Glomerular endothelial cell (primary cell): Measurements from ENCODE around the gene PSAPL1. TPM values are rescaled to one million over a fixed set of nuclear protein-coding genes. Genes with fewer than 3 reads are reported as not detected.

Experiments used
- DNase-seq: peaks from one replicate; pipeline ENCODE4 v3.0.0-alpha.2; 2011; ENCODE audit warnings: low read depth, low spot score; ENCODE audit errors: extremely low read depth
- total RNA-seq: library from RNA; depleted of rRNA; stranded (reverse); fragments of >200 nt; gene quantifications from 2 replicates; pipeline ENCODE4 v1.2.3, GENCODE V29; 2015

The PSAPL1 gene
- total RNA-seq, 1 donor from 2014 or later = not detected

GRCh38 chr4:7432531-7433375 lies 2.0 kb downstream of the PSAPL1 start:
- no peak for DNase-seq

DNA sequence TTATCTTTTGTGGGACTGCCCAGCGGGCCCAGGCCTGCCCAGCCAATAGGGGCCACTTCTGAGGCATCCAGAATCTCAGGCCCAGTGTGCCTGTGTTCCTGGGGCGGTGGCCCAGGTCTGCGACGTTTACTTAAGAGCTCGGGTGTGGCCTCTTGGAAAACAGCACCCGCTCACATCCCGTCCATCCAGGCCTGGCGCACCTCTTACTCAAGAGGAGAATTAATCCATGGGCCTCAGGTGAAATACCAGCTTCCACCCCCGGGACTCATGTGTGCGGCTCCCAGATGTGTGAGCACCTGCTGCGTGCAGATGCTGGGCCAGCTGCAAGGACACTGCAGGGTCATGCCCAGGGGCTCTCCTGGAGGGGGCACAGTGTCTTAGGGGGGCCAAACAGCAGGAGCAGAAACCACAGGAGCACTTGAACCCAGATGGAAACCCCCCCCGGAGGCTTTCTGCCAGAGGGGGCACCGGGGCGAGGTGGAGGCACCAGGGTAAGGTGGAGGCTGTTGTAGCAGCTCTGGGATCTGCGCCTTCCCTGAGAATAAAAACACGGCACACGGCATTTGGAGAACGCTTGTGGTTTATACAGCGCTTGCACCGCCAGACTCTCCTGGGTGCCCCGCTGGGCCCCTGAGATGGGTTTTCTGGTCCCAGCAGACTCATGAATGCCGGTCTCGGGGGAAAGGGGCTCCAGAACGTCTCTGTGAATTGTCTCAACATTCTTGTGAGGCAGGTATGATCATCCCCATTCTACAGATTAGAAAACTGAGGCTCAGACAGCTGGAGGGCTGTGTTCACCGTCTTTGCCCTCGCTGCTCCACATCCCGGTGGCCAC lies 2.8 kb downstream of the PSAPL1 start:
- DNase-seq = no peak

DNA sequence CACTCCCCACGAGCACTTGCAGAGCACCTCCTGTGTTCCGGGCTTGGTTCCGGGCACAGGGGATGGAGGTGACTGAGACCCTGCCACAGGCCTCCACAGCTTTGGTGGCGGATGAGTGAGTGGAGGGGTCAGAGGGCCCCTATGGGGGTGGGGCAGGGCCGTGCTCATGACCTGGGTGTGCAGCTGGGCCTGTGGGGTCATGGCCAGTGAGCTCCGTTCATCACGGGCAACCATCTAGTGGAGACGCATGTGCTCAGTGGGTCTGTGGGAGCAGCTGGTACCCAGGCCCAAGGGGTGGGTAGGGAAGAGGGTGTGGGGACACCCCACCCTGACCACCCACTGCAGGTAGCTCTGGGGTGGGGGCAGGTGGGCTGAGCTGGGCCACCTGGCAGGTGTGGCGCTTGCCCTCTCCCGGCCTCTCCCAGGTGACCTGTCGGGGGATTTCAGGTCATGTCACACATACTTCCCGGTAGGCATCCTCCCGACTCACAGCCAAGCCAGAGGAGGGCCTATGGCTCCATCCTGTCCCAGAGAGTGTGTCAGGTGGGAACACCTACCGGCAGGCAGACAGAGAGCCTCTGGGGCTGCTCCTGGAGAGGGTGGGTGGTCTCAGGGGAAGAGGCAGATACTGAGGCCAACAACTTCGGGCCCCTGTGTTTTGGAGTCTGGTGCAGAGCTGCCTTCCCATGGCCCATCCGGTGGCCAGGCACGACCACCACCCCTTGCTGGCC lies 3.6 kb downstream of the PSAPL1 start:
- DNase-seq = no peak

DNA sequence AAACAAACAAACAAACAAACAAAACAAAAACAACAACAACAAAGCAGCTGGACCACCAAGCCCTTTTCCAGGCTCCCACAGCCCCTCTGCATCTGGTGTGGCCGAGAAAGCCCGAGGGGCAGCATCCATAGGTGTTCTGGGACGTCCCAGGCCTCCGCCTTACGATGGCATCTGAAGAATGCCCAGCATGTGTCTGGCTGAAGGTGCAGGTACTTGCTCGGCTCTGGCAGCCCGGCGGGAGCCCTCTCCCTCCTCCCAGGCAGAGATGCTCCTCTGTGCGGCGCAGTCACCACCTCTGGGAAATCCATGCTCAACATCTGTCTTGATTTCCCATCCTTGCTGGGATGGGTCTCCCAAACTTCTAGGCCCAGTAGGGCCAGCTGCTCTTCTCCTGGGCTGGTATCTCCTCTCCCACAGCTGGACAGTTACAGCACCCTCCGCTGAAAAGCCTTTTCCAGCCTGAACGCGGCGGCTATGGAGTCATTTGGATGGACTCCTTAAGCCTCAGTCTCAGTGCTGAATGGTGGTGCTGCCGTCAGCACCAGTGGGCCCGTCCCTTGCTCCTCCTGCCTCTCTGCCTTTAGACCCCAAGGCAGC lies 4.3 kb downstream of the PSAPL1 start:
- DNase-seq = no peak

- no peak for DNase-seq
Measured at GRCh38 chr4:7429601-7430078, 5.1 kb downstream of the PSAPL1 start.

- DNase-seq = no peak
Measured at GRCh38 chr4:7429069-7429416, 5.7 kb downstream of the PSAPL1 start.

DNA sequence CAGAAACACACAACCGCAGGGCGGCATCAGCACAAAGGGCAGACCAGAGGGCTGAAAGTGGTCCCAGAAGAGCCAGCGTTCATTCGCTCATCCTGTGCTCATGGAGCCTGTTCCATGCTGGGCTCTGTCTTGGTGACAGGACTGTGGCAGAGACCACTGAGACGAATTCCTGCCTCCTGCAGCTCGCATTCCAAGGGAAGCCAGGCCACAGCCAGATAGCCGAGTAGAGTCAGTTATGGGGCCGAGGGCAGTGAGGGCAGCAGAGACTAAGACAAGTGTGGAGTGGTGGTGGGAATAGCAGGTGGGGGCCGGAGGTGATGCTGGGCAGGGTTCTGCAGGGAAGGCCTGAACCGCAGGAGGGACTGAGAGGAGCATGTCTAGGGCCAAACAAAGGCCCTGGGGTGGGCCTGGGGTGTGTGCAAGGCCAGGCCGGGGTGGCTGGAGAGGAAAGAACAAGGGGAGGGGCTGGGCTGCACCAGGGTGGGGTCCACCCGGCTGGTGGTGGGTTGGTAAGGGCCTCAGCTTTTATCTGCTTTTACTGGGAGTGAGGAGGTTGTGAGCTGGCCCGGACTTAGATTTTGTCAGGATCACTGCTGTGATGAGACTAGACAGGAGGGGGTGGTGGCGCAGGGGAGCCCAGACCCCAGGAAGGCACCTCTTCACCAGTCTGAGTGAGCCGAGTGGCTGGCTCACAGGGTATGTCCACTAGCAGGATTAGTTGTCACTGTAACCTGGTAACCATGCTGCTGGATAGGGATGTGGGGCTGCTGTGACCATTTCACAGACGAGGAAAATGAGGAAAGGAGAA lies 6.3 kb downstream of the PSAPL1 start:
- no peak for DNase-seq

GRCh38 chr4:7427831-7428260 lies 6.9 kb downstream of the PSAPL1 start:
- DNase-seq = no peak

DNA sequence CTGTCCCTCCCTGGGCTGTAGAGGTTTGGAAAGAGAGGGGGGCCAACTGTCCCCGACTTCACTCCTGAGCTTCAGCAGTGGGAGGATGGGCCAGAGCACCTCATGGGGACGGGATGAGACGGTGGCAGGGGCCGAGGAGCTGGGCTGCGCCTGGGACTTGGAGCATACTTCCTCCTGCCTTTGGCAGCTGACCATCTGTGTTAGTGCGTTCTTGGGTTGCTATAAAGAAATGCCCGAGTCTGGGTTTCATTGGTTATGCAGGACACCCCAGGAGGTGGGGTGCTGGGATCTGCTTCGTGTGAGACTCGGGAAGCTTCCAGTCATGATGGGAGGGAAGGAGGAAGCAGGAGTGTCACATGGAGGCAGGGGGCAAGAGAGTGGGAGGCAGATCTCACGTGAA lies 7.4 kb downstream of the PSAPL1 start:
- no peak for DNase-seq

DNA sequence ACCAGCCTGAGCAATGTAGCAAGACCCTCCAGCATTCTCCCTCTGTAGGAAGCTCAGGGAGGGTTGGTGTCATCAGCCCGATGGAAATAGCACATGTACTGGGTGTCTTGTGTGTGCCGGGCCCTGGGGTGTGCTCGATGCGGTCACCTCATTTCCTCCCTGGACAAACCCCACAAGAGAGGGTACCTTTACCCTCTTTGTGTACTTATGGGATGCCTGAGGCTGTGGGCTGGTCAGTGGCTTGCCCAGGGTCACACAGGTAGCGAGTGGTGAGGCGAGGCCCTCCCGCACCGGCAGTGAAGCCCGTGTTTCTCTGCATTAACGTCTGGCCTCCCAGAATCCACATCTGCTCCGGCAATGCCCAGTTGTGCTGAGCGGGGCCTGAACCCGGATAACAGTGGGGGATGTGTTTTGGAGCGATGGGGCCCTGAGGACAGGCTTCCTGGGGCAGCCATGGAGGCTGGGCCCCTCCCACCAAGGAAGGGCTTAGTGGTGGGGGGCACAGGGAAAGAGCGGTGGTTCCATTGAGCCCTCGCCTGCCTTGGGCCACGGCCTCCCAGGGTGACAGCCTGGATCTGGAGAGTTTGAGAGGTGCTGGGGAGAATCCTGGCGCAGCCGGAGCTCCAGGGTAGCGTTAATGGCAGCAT lies 8.1 kb downstream of the PSAPL1 start:
- no peak for DNase-seq

- DNase-seq = no peak
Measured at GRCh38 chr4:7425591-7426468, 8.9 kb downstream of the PSAPL1 start.

GRCh38 chr4:7425124-7425523 lies 9.6 kb downstream of the PSAPL1 start:
- DNase-seq = no peak

GRCh38 chr4:7424553-7425111 lies 10.1 kb downstream of the PSAPL1 start:
- no peak for DNase-seq

DNA sequence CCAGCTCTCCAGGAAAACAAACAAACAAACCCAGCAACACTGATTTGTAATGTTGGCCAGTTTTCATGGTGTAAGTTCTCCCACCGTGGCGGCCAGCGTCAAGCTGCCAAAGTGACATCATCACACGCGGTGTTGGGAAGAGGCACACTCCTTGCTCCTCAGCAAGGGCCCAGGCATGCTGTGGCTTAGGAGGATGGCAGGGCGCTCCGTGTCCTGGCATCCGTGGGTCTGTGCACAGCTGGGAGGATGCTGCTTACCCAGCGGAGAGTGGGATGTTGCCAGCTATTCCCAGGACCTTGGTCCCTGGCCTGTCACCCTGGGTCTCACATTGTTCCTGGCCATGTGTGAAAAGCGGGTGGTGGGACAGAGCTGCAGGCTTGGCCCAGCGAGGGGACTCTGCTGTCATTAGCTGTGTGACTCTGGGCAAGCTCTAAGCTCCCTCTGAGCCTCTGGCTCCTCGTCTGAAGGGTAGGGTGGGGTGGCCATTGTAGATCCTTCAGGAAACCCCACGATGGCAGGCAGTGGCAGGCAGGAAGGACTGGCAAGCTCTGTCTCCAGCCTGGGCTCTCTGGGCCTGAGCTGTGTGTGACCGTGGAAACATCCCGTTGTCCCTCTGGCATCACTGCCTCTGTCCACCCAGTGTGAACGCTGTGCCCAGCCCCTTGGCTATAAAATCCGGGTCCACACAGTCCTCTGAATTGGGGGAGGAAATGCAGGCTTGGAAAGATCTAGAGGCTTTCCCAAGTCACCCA lies 10.8 kb downstream of the PSAPL1 start:
- no peak for DNase-seq

DNA sequence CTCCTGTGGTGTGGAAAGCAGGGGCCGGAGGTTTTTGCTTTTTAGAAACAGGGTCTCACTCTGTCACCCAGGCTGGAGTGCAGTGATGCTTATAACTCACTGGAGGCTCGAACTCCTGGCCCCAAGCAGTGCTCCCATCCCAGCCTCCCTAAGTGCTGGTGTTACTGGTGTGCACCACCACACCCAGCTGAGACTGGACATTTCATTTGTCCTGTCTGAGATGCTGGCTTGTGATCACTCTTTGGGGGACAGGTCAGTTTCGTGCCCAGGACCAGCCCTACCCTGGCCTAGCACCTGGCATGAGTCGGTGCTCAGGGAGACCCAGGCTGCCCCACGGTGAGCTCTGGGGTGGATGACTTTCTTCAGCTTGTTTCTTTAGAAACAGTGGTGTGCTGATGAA lies 11.3 kb downstream of the PSAPL1 start:
- DNase-seq = no peak

GRCh38 chr4:7422898-7423180 lies 11.9 kb downstream of the PSAPL1 start:
- DNase-seq = no peak

GRCh38 chr4:7422151-7422897 lies 12.4 kb downstream of the PSAPL1 start:
- no peak for DNase-seq
